SK-N-MC (cell line): Measurements from ENCODE around the gene KNTC1.
"Not testable (repeated sequence)": the region's sequence is repeated elsewhere in the genome, so short reads cannot be mapped to it uniquely, and the experiment has no call there.

Source experiments
- DNase-seq: peaks from one replicate; pipeline ENCODE4 v3.0.0-alpha.2; 2011; ENCODE audit warnings: low read depth, low spot score
- H3K27ac ChIP-seq: fragments of 200-600 bp; sonication (generic); 2 replicates; pipeline ENCODE4 v1.5.1; 2016; ENCODE audit warnings: mixed run types
- H3K36me3 ChIP-seq: fragments of 200-600 bp; sonication (generic); 2 replicates; pipeline ENCODE4 v1.6.1; 2017; ENCODE audit warnings: antibody characterized with exemption, low read length, mixed read lengths; ENCODE audit not compliant: insufficient read depth
- H3K4me3 ChIP-seq: fragments of 200-600 bp; sonication (generic); 2 replicates; pipeline ENCODE4 v1.5.1; 2016
- H3K9ac ChIP-seq: fragments of 200-600 bp; sonication (generic); 2 replicates; pipeline ENCODE4 v1.8.0; 2017; ENCODE audit warnings: mixed run types, mixed read lengths; ENCODE audit not compliant: insufficient read length
- H3K9me3 ChIP-seq: fragments of 200-600 bp; sonication (generic); 2 replicates; pipeline ENCODE4 v1.6.1; 2017; ENCODE audit warnings: low read depth, mild to moderate bottlenecking, antibody characterized with exemption, low read length, moderate library complexity, mixed read lengths
- EZH2 ChIP-seq: fragments of 200-600 bp; sonication (generic); IDR thresholded peaks from one replicate; pipeline ENCODE4 v1.6.1; 2017; ENCODE audit warnings: antibody characterized with exemption
- FOXP2 ChIP-seq: optimal IDR thresholded peaks from 2 replicates; pipeline ENCODE3; 2011; ENCODE audit warnings: mild to moderate bottlenecking, moderate library complexity; ENCODE audit not compliant: insufficient read depth; ENCODE audit errors: extremely low read length, control extremely low read depth
- POLR2AphosphoS5 ChIP-seq: IDR thresholded peaks from 2 replicates; pipeline ENCODE4 v1.6.1; 2012; ENCODE audit warnings: mild to moderate bottlenecking, low read depth, low read length, borderline replicate concordance

Gene KNTC1

GRCh38 chr12:122537021-122537420 is 10.0 kb downstream of the KNTC1 start:
- Histone ChIP-seq H3K36me3 (peaks cover 77% of the 10 kb centered on the region), H3K4me3 (no peak overlapping the region), H3K9ac (no peak overlapping the region), H3K9me3 (no peaks in the 10 kb centered on the region), H3K27ac (no peak overlapping the region)
- DNase-seq, result no peak
- no peak for TF ChIP-seq FOXP2
- no peak for TF ChIP-seq EZH2
- TF ChIP-seq POLR2AphosphoS5, result no peak

- no peak for DNase-seq
- H3K9ac ChIP-seq, result peak overlapping the region; percentile 37
- H3K36me3 ChIP-seq, result peaks cover 76% of the 10 kb centered on the region
- TF ChIP-seq POLR2AphosphoS5 (no peak), EZH2 (no peak), FOXP2 (no peak)
- no peak overlapping the region for H3K4me3 ChIP-seq
- H3K27ac ChIP-seq, result peak overlapping the region; percentile 62; the same call in 1 of the 2 replicates
- no peaks in the 10 kb centered on the region for H3K9me3 ChIP-seq
Observed at GRCh38 chr12:122538496-122538895, 11.4 kb downstream of the KNTC1 start.

DNA sequence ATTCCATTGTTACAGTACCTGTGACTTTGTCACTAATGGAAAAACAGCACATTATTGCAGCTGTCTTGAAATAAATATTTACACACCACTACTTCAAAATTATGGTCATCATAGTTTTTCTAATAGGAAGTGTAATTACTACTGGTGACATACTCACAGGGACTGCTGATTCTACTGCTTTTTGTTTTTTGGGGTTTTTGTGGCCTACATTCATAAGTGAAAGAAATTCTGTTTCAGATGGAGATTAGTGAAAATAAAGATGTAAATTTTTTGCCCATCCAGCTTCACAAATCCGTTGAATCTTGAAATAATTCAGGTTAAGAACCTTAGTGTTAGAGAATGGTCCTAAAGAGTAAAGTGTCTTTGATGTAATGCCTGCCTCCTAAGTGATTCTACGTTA is 17.5 kb downstream of the KNTC1 start:
- Histone ChIP-seq H3K9ac (no peak overlapping the region), H3K27ac (0 out of 2 replicates have a peak overlapping the region, but pooled peaks have one; percentile 21), H3K9me3 (no peaks in the 10 kb centered on the region), H3K36me3 (peaks cover 75% of the 10 kb centered on the region), H3K4me3 (no peak overlapping the region)
- DNase-seq, result no peak
- no peak for TF ChIP-seq POLR2AphosphoS5
- TF ChIP-seq FOXP2, result no peak
- TF ChIP-seq EZH2, result no peak

GRCh38 chr12:122545855-122546254 is 18.8 kb downstream of the KNTC1 start:
- H3K27ac ChIP-seq, result no peak overlapping the region
- H3K36me3 ChIP-seq, result peaks cover 79% of the 10 kb centered on the region
- no peak overlapping the region for H3K4me3 ChIP-seq
- TF ChIP-seq EZH2 (no peak), POLR2AphosphoS5 (no peak), FOXP2 (no peak)
- no peak for DNase-seq
- H3K9me3 ChIP-seq, result no peaks in the 10 kb centered on the region
- no peak overlapping the region for H3K9ac ChIP-seq

GRCh38 chr12:122547330-122547729 is 20.3 kb downstream of the KNTC1 start:
- Histone ChIP-seq H3K9me3 (no peaks in the 10 kb centered on the region), H3K27ac (0 out of 2 replicates have a peak overlapping the region, but pooled peaks have one; percentile 2), H3K36me3 (peaks cover 82% of the 10 kb centered on the region), H3K9ac (no peak overlapping the region), H3K4me3 (no peak overlapping the region)
- no peak for TF ChIP-seq POLR2AphosphoS5
- no peak for TF ChIP-seq FOXP2
- no peak for TF ChIP-seq EZH2
- DNase-seq, result no peak

- peaks cover 82% of the 10 kb centered on the region for H3K36me3 ChIP-seq
- TF ChIP-seq POLR2AphosphoS5, result no peak
- TF ChIP-seq EZH2, result no peak
- TF ChIP-seq FOXP2, result no peak
- no peaks in the 10 kb centered on the region; the same call in 1 of the 2 replicates for H3K9me3 ChIP-seq
- no peak for DNase-seq
- H3K4me3 ChIP-seq, result no peak overlapping the region
- H3K9ac ChIP-seq, result no peak overlapping the region
- H3K27ac ChIP-seq, result no peak overlapping the region
Observed at GRCh38 chr12:122558745-122559641, 31.9 kb downstream of the KNTC1 start.

- Histone ChIP-seq H3K36me3 (peaks cover 82% of the 10 kb centered on the region), H3K27ac (no peak overlapping the region), H3K9me3 (no peaks in the 10 kb centered on the region; the same call in 1 of the 2 replicates), H3K9ac (no peak overlapping the region), H3K4me3 (no peak overlapping the region)
- TF ChIP-seq POLR2AphosphoS5 (no peak), FOXP2 (no peak), EZH2 (no peak)
- DNase-seq, result no peak
Observed at GRCh38 chr12:122560138-122560537, 33.1 kb downstream of the KNTC1 start.

- Histone ChIP-seq H3K9me3 (no peaks in the 10 kb centered on the region; the same call in 1 of the 2 replicates), H3K4me3 (no peak overlapping the region), H3K27ac (no peak overlapping the region), H3K36me3 (peaks cover 73% of the 10 kb centered on the region), H3K9ac (no peak overlapping the region)
- TF ChIP-seq EZH2 (no peak), FOXP2 (no peak), POLR2AphosphoS5 (no peak)
- DNase-seq, result no peak
Observed at GRCh38 chr12:122563361-122563760, 36.3 kb downstream of the KNTC1 start.

GRCh38 chr12:122566816-122567215 is 39.8 kb downstream of the KNTC1 start:
- not testable (repeated sequence) for H3K27ac ChIP-seq, H3K9ac ChIP-seq, H3K4me3 ChIP-seq, DNase-seq, H3K9me3 ChIP-seq
- peaks cover 71% of the 10 kb centered on the region for H3K36me3 ChIP-seq
